KMS-11 (cell line): ENCODE results near the gene BRSK2.

Experiments
- H2AFZ ChIP-seq: fragments of 200-600 bp; sonication (generic); 2 replicates; pipeline ENCODE4 v1.6.1; 2016; ENCODE audit warnings: antibody characterized with exemption, mixed run types, low read depth
- H3K27ac ChIP-seq: fragments of 200-600 bp; sonication (generic); 2 replicates; pipeline ENCODE4 v1.6.1; 2016; ENCODE audit warnings: mild to moderate bottlenecking, mixed run types
- H3K27me3 ChIP-seq: fragments of 200-600 bp; sonication (generic); 2 replicates; pipeline ENCODE4 v1.6.1; 2017; ENCODE audit warnings: mild to moderate bottlenecking, low read depth, mixed run types, moderate library complexity; ENCODE audit not compliant: insufficient read depth
- H3K36me3 ChIP-seq: fragments of 200-600 bp; sonication (generic); 2 replicates; pipeline ENCODE4 v1.6.1; 2017; ENCODE audit warnings: mild to moderate bottlenecking, mixed run types; ENCODE audit not compliant: insufficient read depth
- H3K4me1 ChIP-seq: fragments of 200-600 bp; sonication (generic); 2 replicates; pipeline ENCODE4 v1.6.1; 2016; ENCODE audit warnings: mild to moderate bottlenecking, low read depth, mixed run types; ENCODE audit not compliant: poor library complexity, severe bottlenecking
- H3K4me2 ChIP-seq: fragments of 200-600 bp; sonication (generic); 2 replicates; pipeline ENCODE4 v1.7.0; 2016; ENCODE audit warnings: mild to moderate bottlenecking, mixed run types
- H3K4me3 ChIP-seq: fragments of 200-600 bp; sonication (generic); IDR thresholded peaks from 2 replicates; pipeline ENCODE4 v1.6.1; 2017; ENCODE audit warnings: low read depth, low read length, mixed read lengths; ENCODE audit not compliant: insufficient read depth
- H3K79me2 ChIP-seq: fragments of 200-600 bp; sonication (generic); 2 replicates; pipeline ENCODE4 v1.6.1; 2016; ENCODE audit warnings: low read depth, mixed run types; ENCODE audit not compliant: insufficient read depth
- H3K9ac ChIP-seq: fragments of 200-600 bp; sonication (generic); 2 replicates; pipeline ENCODE4 v1.6.1; 2016; ENCODE audit warnings: mild to moderate bottlenecking, mixed run types
- H4K20me1 ChIP-seq: fragments of 200-600 bp; sonication (generic); 2 replicates; pipeline ENCODE4 v1.6.1; 2016; ENCODE audit warnings: mild to moderate bottlenecking, mixed run types; ENCODE audit not compliant: insufficient read depth
- CTCF ChIP-seq: fragments of 200-600 bp; sonication (generic); conservative IDR thresholded peaks from 2 replicates; pipeline ENCODE4 v1.6.1; 2017; ENCODE audit warnings: low read depth, mild to moderate bottlenecking, antibody characterized with exemption, low read length, moderate library complexity, mixed read lengths

The BRSK2 gene

DNA sequence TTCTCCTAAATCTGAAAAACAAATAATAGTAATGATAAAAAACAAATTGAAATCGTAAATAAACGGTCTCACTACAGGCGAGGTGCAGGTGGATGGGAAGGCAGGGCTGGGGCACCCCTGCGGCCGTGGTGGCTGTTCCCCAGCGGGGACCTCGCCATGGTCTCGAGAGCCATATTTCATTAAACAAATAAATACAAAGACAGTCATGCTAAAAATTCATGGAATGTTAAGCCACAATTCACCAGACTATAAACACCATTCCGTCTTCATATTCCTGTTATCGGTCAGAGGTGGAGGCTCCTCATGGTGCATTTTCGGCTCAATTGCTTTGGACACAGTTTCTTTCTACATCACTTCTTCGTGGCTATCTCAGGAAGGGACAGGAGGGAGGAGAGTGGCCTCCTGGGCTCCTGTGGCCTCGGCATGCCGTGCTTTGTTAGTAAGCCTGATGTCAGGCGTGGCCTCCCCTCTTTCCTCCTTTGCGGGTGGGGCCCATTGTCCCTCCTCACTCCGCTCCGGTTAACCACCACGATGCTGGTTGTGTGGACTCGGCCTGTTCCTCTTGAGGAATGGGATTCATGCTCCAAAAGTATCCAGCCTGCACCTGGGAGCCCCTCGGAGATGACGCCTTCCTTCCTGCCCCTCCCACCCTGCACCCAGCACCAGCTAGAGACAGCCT is 16.1 kb upstream of the BRSK2 start:
- Histone ChIP-seq H4K20me1 (no peaks in the 10 kb centered on the region), H3K27ac (no peak overlapping the region), H2AFZ (no peak overlapping the region), H3K27me3 (peaks cover 98% of the 10 kb centered on the region), H3K4me2 (no peak overlapping the region), H3K9ac (no peak overlapping the region), H3K79me2 (no peaks in the 10 kb centered on the region), H3K4me3 (no peak overlapping the region), H3K4me1 (no peaks in the 10 kb centered on the region), H3K36me3 (no peaks in the 10 kb centered on the region)
- TF ChIP-seq CTCF = no peak

GRCh38 chr11:1375161-1375954 is 14.4 kb upstream of the BRSK2 start:
- Histone ChIP-seq H3K4me1 (no peaks in the 10 kb centered on the region), H3K4me3 (no peak overlapping the region), H3K79me2 (no peaks in the 10 kb centered on the region), H3K4me2 (no peak overlapping the region), H3K27me3 (peaks cover 98% of the 10 kb centered on the region), H3K9ac (no peak overlapping the region), H3K36me3 (no peaks in the 10 kb centered on the region), H3K27ac (no peak overlapping the region), H4K20me1 (no peaks in the 10 kb centered on the region), H2AFZ (no peak overlapping the region)
- no peak for TF ChIP-seq CTCF

GRCh38 chr11:1375955-1376258 is 13.8 kb upstream of the BRSK2 start:
- Histone ChIP-seq H3K27ac (no peak overlapping the region), H3K79me2 (no peaks in the 10 kb centered on the region), H3K4me3 (no peak overlapping the region), H4K20me1 (no peaks in the 10 kb centered on the region), H3K27me3 (peaks cover 98% of the 10 kb centered on the region), H3K9ac (no peak overlapping the region), H2AFZ (no peak overlapping the region), H3K4me1 (no peaks in the 10 kb centered on the region), H3K4me2 (no peak overlapping the region), H3K36me3 (no peaks in the 10 kb centered on the region)
- TF ChIP-seq CTCF = no peak

DNA sequence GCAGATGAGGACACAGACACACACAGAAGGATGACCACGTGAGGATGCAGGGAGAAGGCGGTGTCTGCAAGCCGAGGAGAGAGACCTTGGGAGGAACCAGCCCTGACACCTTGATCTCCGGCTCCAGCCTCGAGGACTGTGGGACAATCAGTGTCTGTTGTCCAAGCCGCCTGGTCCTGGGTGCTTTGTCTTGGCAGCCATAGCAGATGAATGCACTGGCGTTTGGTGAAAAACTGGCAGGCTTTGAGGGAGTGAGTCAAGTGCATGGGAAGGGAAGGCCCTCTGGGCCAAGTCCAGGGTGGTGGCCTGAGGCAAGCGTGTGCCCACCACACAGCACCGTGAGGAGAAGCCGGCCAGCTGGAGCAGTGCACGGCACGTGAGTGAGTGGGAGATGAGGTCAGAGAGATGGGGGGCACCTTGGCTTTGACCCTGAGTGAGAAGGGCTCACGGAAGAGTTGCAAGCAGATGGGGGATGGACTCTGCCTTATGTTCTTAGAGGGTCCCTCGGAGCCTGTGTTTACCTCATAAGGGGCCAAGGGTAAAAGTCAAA is 12.4 kb upstream of the BRSK2 start:
- H2AFZ ChIP-seq = no peak overlapping the region
- no peaks in the 10 kb centered on the region for H3K36me3 ChIP-seq
- no peaks in the 10 kb centered on the region for H3K4me1 ChIP-seq
- no peaks in the 10 kb centered on the region for H3K79me2 ChIP-seq
- H3K4me3 ChIP-seq = no peak overlapping the region
- peaks cover 93% of the 10 kb centered on the region for H3K27me3 ChIP-seq
- no peak overlapping the region for H3K9ac ChIP-seq
- no peaks in the 10 kb centered on the region for H4K20me1 ChIP-seq
- TF ChIP-seq CTCF = no peak
- no peak overlapping the region for H3K4me2 ChIP-seq
- no peak overlapping the region for H3K27ac ChIP-seq
